Effector memory CD8-positive, alpha-beta T cell (primary cell): ENCODE data around the gene HSCB.
"Not testable (repeated sequence)": the region's sequence is repeated elsewhere in the genome, so short reads cannot be mapped to it uniquely, and the experiment has no call there.

Source experiments
- ATAC-seq: fragments of 150-1000 bp; cut with Tn5 transposase; replicated peaks from 2 replicates; pipeline ENCODE4 v1.10.0; 2021; ENCODE audit warnings: mild to moderate bottlenecking, moderate library complexity
- DNase-seq, 3 experiments: peaks; one replicate each; pipeline ENCODE4 v3.0.0; 2021
- H3K27ac Mint-ChIP-seq, 2 donors: one replicate each; pipeline ENCODE4 v1.8.0; 2022; ENCODE audit warnings: mild to moderate bottlenecking in 2 of 2, mixed read lengths in 2 of 2, moderate library complexity in 2 of 2
- H3K27me3 Mint-ChIP-seq, 2 donors: one replicate each; pipeline ENCODE4 v1.8.0; 2022; ENCODE audit warnings: mixed read lengths in 2 of 2
- H3K36me3 Mint-ChIP-seq: one replicate; pipeline ENCODE4 v1.8.0; 2022; ENCODE audit warnings: mild to moderate bottlenecking, moderate library complexity, mixed read lengths; ENCODE audit not compliant: insufficient read depth
- H3K4me1 Mint-ChIP-seq, 2 donors: one replicate each; pipeline ENCODE4 v1.8.0; 2022; ENCODE audit warnings: low read depth in 2 of 2, mixed read lengths in 2 of 2
- H3K4me3 Mint-ChIP-seq, 2 donors: one replicate each; pipeline ENCODE4 v1.8.0; 2022; ENCODE audit warnings: mild to moderate bottlenecking in 2 of 2, mixed read lengths in 2 of 2, moderate library complexity in 2 of 2
- H3K9me3 Mint-ChIP-seq, 2 donors: one replicate each; pipeline ENCODE4 v1.8.0; 2022; ENCODE audit warnings: mixed read lengths in 2 of 2
- total RNA-seq, 9 experiments: gene quantifications; one replicate each; lab custom pipeline; 2026; lab: John Stamatoyannopoulos, UW

Gene HSCB
- total RNA-seq, result 3.4 to 11.8 (median 7.9) reads per million in 9 experiments

DNA sequence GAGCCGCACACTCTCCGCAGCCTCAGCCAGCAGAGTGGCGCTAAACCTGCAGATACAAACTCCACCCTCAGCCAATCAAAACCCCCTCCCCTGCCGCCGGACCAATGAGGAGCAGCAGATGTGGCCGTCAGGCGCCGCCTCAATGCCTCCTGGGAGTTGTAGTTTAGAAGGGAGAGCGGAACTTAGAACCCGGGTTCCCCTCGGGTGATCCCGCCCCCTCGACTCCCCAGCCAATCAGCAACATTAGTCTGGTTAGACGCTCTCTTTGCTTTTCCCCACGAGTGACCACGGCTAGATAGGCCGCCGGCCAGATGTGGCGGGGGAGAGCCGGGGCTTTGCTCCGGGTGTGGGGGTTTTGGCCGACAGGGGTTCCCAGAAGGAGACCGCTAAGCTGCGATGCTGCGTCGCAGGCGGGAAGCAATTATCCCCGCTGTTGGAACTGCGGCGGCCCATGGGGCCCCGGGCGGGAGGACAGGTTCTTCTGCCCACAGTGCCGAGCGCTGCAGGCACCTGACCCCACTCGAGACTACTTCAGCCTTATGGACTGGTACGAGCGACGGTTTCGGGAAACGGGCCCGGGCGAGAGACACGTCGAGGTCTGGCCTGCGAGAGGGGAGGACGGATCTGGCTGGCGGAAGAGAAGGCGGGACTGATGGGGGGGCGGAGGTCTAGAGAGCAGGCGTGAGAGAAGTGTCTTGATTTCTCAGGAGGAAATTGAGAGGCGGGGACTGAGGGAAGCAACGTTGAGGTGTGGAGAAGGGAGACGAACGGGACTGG is at the start of gene HSCB, which contains the start of gene CHEK2:
TSS of gene HSCB (plus strand) at position 255 of the 777 bp plus-strand sequence. CDS start at position 312, 57 bp downstream.
TSS of gene CHEK2 (minus strand) at position 36 of the 777 bp plus-strand sequence. CDS start 7,099 bp downstream, outside the sequence.
- peak; percentile 91 for ATAC-seq
- peaks cover 37% of the 10 kb centered on the region for H3K36me3 Mint-ChIP-seq
- no peaks in the 10 kb centered on the region for H3K9me3 Mint-ChIP-seq
- H3K4me1 Mint-ChIP-seq, result peaks cover 21 to 25% of the 10 kb centered on the region in 2 donors
- peak within 1 kb of the TSS; percentile 68 to 93 for H3K27ac Mint-ChIP-seq
- peak within 1 kb of the TSS; percentile 81 to 93 for H3K4me3 Mint-ChIP-seq
- no peaks in the 10 kb centered on the region for H3K27me3 Mint-ChIP-seq
- peak; percentile 93 to 96 (median 93) for DNase-seq

GRCh38 chr22:28693041-28693760 is 48.6 kb upstream of the HSCB start:
- not testable (repeated sequence) for ATAC-seq, H3K27me3 Mint-ChIP-seq, H3K4me3 Mint-ChIP-seq, DNase-seq, H3K9me3 Mint-ChIP-seq, H3K36me3 Mint-ChIP-seq, H3K4me1 Mint-ChIP-seq
- peak overlapping the region in 1 of 2 donors; percentile 13 for H3K27ac Mint-ChIP-seq

DNA sequence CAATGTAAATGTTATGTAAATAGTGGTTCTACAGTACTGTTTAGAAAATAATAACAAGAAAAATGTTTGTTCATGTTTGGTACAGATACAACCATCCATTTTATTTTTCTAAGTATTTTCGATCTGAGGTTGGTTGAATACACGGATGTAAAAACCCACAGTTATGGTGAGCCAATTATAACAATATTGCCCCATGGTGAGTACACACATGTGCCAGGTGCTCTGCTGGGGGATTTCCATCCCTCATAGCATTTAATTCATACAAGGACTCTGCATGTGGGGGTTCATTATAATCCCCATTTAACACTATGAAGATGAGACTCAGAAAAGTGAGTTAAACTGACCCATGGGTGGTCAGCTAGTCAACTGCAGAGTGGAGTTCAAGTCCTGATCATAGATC is 38.9 kb upstream of the HSCB start:
- H3K4me3 Mint-ChIP-seq, result no peak overlapping the region
- H3K27me3 Mint-ChIP-seq, result no peaks in the 10 kb centered on the region
- no peak for ATAC-seq
- no peaks in the 10 kb centered on the region for H3K4me1 Mint-ChIP-seq
- H3K36me3 Mint-ChIP-seq, result peaks cover 22% of the 10 kb centered on the region
- no peak for DNase-seq
- H3K9me3 Mint-ChIP-seq, result no peaks in the 10 kb centered on the region
- no peak overlapping the region for H3K27ac Mint-ChIP-seq

DNA sequence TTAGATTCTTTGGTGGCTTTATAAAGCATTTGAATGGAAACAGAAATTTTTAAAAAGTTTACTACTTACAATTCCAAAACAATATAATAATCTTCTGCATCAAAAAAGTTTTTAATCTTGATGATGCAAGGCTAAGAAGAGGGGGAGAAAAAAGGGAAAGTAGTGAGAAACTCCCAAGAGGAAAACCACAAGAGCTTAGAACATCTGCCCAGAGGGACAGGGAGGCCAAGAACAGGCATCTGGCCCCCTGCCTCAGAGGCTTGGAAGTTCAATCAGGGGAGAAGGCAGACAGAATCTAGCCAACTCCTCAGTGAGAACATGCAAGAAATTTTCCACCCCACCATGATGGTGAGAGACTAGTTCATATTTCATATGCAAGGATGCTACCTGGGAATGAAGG is 38.4 kb upstream of the HSCB start:
- ATAC-seq (no peak), DNase-seq (no peak)
- H3K4me3 Mint-ChIP-seq, result no peak overlapping the region
- H3K36me3 Mint-ChIP-seq, result peaks cover 22% of the 10 kb centered on the region
- no peaks in the 10 kb centered on the region for H3K4me1 Mint-ChIP-seq
- H3K9me3 Mint-ChIP-seq, result no peaks in the 10 kb centered on the region
- H3K27ac Mint-ChIP-seq, result no peak overlapping the region
- H3K27me3 Mint-ChIP-seq, result no peaks in the 10 kb centered on the region

DNA sequence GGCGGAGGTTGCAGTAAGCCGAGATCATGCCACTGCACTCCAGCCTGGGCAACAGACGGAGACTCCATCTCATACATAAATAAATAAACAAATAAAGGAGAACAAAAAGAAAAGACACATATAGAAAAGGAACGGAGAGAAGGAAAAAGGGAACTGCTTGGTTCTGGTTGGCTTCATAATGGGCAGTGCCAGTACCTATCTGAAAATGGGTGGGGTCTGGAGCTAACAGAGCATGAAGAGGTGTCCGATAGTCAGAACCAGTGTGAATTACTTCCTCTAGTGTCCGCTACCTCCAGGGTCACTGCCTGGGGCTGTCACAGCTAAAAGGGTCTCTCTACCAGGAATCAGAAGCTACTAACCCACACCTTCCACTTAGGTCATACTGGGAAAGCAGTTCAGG is 35.0 kb upstream of the HSCB start:
- Mint-ChIP-seq H3K4me1 (no peaks in the 10 kb centered on the region), H3K27ac (no peak overlapping the region), H3K36me3 (peaks cover 15% of the 10 kb centered on the region), H3K9me3 (no peaks in the 10 kb centered on the region), H3K4me3 (no peak overlapping the region), H3K27me3 (no peaks in the 10 kb centered on the region)
- DNase-seq, result no peak
- no peak for ATAC-seq

DNA sequence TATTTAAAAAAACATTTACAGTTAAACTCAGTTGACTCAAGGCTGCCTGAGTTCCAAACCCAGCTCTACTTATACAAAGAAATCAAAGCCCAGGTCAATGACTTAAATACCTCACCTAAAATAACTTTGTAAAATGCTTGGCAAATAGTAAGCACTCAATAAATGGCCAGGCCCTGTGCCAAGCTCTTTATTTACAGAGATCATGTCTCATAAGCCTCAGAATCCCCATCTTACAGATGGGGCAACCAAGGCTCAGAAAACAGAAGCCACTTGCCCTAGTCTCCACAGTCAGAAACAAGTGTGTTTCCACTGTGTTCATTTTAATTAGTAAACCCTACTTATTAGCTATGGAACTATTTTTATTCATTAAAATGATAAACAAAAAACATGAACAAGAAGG is 31.7 kb upstream of the HSCB start:
- Mint-ChIP-seq H3K4me3 (no peak overlapping the region), H3K36me3 (peaks cover 10% of the 10 kb centered on the region), H3K4me1 (peaks cover 7 to 14% of the 10 kb centered on the region in 2 donors), H3K9me3 (no peaks in the 10 kb centered on the region), H3K27ac (no peak overlapping the region), H3K27me3 (no peaks in the 10 kb centered on the region)
- ATAC-seq (no peak), DNase-seq (no peak)

GRCh38 chr22:28710576-28711191 is 31.2 kb upstream of the HSCB start:
- ATAC-seq (no peak), DNase-seq (no peak)
- no peaks in the 10 kb centered on the region for H3K9me3 Mint-ChIP-seq
- no peak overlapping the region for H3K4me3 Mint-ChIP-seq
- H3K27ac Mint-ChIP-seq, result no peak overlapping the region
- peaks cover 9% of the 10 kb centered on the region for H3K36me3 Mint-ChIP-seq
- peaks cover 7 to 15% of the 10 kb centered on the region in 2 donors for H3K4me1 Mint-ChIP-seq
- no peaks in the 10 kb centered on the region for H3K27me3 Mint-ChIP-seq

DNA sequence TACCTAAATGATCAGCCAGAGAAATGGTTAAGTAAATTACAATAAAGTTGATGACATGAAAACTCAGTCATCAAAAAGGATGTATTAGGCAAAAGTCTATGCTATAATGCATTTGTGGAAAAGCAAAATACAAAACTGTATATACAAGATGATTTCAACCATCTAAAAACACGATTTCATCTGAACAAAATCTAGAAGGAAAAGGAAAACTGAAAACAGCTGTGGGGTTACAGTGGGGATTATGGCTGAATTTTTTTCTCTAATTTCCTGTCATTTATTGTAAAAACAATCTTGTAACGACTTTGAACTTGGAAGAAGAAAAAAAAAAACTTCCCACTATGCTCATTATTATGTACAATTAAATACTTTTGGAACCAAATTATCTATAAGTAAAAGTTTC is 30.5 kb upstream of the HSCB start:
- Mint-ChIP-seq H3K4me3 (no peak overlapping the region), H3K27ac (peak overlapping the region in 1 of 2 donors; percentile 63), H3K27me3 (no peaks in the 10 kb centered on the region), H3K36me3 (peaks cover 9% of the 10 kb centered on the region), H3K9me3 (no peaks in the 10 kb centered on the region), H3K4me1 (peaks cover 7 to 15% of the 10 kb centered on the region in 2 donors)
- DNase-seq (no peak), ATAC-seq (no peak)

DNA sequence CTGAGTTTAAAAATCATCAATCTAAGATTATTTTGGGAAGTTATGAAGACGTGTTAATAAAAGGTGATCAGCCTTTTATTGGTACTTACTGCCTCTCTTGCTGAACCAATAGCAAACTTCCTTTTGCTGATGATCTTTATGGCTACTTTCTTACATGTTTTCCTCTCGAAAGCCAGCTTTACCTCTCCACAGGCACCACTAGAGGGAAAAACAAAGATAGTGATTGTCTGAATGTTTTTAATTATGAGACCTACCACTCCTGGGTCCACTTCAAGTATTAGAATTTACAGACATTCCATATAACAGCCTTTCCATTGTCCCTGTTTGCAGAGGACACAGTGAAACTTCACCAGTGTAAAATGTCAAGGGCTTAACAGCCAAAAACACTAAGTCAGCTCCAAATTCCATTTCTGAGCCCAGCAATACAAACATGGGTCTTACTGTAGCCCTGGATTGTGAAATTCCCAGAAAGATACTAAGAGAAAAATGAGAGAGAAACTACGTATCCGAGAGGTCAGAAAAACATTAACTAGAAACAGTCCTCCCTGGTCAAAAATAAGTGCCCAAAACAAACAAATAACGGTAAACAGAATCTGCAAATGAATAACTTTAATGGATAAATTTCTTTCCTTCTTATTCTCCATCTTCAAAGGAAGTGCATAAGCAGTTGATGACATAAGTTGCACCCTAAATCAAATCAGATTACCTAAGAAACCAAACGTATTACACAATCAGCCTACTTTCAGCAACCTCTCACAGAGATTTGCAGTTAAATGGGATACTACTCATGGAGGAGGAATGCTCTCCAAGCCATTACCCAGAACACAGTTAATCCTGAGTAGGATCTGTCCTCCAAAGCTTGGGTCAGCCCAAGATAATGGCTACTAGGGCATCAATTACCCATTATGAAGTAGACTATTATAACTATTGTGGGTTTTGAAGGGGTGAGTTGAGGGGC is 29.7 kb upstream of the HSCB start:
- no peaks in the 10 kb centered on the region for H3K27me3 Mint-ChIP-seq
- DNase-seq (no peak), ATAC-seq (no peak)
- no peak overlapping the region for H3K4me3 Mint-ChIP-seq
- no peaks in the 10 kb centered on the region for H3K9me3 Mint-ChIP-seq
- H3K4me1 Mint-ChIP-seq, result peaks cover 7 to 15% of the 10 kb centered on the region in 2 donors
- H3K27ac Mint-ChIP-seq, result peak overlapping the region in 1 of 2 donors; percentile 63
- peaks cover 6% of the 10 kb centered on the region for H3K36me3 Mint-ChIP-seq

DNA sequence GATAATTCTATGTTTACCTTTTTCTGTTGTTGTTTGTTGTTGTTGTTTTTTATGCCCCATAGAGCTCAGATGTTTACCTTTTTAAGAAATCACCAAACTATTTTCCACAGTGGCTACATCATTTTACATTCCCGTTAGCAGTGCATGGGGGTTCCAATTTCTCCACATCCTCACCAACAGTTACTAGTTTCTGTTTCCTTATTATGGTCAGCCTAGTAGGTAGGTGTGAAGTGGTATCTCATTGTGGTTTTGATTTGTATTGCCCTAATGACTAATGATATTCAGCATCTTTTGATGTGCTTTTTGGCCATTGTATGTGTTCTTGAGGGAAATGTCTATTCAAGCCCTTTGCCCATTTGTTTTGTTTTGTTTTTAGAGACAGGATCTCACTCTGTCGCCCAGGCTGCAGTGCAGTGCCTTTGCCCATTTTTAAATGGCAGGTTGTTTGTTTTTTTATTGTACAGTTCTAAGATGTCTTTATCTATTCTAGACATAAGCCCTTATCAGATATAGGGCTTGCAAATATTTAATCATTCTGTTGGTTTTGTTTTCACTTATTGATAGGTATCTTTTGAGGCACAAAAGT is 27.7 kb upstream of the HSCB start:
- H3K27me3 Mint-ChIP-seq, result no peaks in the 10 kb centered on the region
- peak; percentile 71 for ATAC-seq
- H3K4me3 Mint-ChIP-seq, result no peak overlapping the region
- DNase-seq, result no peak
- peaks cover 6% of the 10 kb centered on the region for H3K36me3 Mint-ChIP-seq
- no peaks in the 10 kb centered on the region for H3K9me3 Mint-ChIP-seq
- H3K4me1 Mint-ChIP-seq, result peaks cover 7 to 21% of the 10 kb centered on the region in 2 donors
- H3K27ac Mint-ChIP-seq, result peak overlapping the region in 1 of 2 donors; percentile 81

DNA sequence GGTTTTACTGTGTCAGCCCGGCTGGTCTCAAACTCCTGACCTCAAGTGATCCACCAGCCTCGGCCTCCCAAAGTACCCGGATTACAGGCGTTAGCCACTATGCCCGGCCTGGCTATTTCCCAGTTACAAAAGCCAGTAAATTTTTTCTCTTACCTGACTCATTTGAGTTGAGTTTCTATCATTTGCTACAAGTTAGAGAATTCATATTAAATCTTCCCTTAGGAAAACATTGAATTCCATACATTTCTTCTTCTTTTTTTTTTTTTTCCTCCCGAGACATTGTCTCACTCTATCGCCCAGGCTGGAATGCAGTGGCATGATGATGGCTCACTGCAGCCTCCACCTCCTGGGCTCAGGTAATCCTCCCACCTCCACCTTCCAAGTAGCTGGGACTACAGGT is 26.2 kb upstream of the HSCB start:
- no peak overlapping the region for H3K4me3 Mint-ChIP-seq
- DNase-seq (no peak), ATAC-seq (no peak)
- peaks cover 7 to 21% of the 10 kb centered on the region in 2 donors for H3K4me1 Mint-ChIP-seq
- no peaks in the 10 kb centered on the region for H3K27me3 Mint-ChIP-seq
- H3K36me3 Mint-ChIP-seq, result peaks cover 6% of the 10 kb centered on the region
- peak overlapping the region in 1 of 2 donors; percentile 20 for H3K27ac Mint-ChIP-seq
- H3K9me3 Mint-ChIP-seq, result no peaks in the 10 kb centered on the region

DNA sequence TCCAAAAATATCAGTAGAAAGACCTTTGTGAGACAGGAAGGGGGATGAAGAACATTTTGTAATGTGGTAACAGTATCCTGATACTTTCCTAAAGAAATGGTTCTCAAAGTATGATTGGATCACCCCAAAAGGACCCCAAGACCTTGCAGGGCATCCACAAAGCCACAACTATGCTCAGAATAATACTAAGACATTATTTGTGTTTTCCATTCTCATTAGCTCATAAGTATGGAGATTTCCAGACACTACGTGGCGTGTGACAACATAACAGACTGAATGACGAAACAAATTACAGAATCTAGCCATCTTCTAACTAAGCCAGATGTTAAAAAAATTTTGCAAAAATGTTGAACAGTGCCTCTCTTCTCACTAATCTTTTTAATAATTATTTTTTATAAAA is 25.2 kb upstream of the HSCB start:
- Mint-ChIP-seq H3K36me3 (peaks cover 6% of the 10 kb centered on the region), H3K4me3 (no peak overlapping the region), H3K4me1 (peaks cover 7 to 21% of the 10 kb centered on the region in 2 donors), H3K27me3 (no peaks in the 10 kb centered on the region), H3K27ac (no peak overlapping the region), H3K9me3 (no peaks in the 10 kb centered on the region)
- DNase-seq (no peak), ATAC-seq (no peak)
